GM04504 (cell line): ENCODE data around the gene CHSY3.
A peak's percentile ranks its signal among the peaks of the same experiment; 100 is the strongest.

Source experiments
- DNase-seq: peaks from one replicate; pipeline ENCODE4 v3.0.0-alpha.2; 2012; ENCODE audit warnings: low read depth

The CHSY3 gene

DNA sequence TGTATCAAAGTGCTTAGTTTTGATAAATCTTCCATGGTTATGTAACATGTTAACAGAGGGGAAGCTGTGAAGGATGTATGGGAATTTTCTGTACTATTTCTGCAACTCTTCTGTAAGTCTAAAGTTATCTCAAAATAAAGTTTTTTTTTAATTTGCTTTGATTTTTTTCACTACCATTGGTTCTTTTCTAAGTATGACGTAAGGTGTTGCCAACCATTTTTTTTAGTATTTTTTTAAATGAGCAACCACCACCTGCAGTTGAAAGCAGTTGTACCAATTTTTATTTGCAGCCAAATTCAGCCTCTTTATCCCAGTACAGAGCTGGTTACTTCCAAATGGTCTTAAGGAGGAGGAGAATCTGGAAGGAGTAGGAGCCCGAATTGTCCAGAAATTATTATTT, 192.2 kb downstream of the CHSY3 start:
- DNase-seq: no peak

DNA sequence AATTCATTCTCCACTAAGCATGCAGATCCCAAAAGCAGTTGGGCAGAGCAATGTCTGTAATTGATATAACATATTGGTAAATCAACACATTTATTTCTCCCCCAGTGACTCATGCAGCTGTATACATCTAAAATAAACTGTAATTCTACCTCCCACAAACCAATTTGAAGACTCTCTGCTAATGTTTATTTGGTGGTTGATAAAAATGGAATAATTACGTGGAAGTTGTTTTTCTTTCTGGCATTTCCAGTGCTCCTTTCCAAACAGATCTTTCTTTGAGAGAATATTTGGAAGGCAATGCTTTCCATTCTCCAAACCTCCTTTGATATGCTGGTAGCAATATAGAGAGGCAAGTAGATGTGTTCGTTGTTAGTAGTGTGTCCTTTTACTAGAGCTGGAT, 194.7 kb downstream of the CHSY3 start:
- DNase-seq: no peak

DNA sequence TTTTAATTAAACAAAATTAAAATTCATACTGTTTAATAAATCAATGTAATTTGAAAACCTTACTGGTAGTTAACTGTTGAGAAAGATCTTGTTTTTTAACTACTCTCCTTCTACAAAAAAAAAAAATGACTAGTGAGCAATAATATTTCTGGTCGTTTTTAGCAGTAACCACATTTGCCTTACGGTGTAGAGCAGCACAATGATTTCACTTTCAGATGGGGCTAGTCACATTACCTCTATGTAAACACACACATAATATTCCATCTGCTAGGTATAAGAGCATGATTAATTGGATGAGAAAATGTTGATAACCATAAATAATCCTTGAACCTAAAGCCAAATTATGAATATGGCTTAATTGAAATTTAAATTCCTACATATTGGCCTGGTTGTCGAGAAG, 198.1 kb downstream of the CHSY3 start:
- DNase-seq: no peak

DNA sequence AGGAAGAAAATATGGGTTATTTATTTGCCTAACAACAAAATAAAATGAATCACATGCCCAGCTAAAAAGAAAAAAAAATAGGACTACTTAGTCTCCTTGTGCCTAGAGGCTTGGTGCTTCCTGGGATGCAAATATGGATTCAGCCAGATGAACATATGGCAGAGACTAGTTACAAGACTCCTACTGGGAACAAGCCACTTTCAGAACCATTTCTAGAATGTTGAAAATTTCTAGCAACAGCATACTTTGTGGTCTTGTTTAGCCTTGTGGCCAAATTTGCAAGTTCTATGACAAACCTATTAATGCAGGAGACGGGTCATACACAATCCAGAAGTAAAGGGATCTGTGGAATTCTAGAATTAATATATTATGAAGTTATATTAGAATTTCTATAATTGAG, 198.7 kb downstream of the CHSY3 start:
- DNase-seq: no peak

DNA sequence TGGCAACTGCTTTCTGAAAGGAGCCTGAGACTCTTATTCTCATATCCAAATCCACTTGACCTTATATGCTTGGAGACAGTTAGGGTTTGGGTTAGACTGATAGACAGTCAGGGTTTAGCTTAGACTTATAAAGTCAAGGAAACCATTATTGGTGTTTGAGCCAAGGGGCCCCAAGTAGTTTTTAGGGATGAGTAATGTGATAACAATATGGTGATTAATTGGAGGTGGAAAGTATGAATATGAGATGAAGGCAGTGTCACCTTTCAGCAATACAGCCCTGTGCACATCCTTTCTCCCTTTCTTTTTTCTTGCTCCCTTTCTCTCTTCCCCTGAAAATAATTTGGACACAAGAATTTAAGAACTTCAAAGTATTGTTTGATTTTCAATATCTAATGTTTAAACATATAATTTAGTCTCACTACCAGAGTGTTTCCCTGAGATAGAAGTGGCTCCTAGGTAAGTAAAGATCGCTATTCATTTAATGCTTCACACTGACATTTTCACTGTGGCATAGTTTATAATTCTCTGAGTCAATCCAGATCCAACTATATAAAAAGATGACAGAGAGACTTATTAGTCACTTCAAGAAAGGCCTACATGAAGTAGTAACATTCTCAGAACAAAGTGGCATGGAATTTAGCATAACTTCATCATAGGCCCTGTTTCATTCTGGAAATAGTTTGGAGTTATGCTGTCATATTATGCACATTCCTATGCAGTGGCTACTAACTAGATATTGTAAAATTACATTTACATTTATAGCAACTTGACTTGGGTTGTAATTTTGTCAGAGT, 200.8 kb downstream of the CHSY3 start:
- peak; percentile 13 for DNase-seq

DNA sequence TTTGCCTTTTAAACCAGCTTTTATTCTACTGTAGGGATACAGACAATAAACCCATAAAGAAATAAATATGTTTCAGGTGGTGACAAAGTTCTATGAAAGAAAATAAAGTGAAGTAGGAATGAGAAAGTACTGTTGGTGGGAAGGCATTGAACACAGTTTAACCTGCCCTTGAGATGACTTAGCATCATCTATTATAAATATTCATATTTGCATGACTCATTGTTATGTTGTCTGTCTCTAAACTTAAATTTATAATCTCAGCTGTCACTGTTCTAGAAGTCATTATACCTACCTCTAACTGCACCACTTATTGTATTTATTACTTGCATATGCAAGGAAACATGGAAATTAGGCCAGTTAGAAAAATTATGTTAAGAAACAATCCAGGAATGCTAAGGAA, 202.2 kb downstream of the CHSY3 start:
- no peak for DNase-seq

DNA sequence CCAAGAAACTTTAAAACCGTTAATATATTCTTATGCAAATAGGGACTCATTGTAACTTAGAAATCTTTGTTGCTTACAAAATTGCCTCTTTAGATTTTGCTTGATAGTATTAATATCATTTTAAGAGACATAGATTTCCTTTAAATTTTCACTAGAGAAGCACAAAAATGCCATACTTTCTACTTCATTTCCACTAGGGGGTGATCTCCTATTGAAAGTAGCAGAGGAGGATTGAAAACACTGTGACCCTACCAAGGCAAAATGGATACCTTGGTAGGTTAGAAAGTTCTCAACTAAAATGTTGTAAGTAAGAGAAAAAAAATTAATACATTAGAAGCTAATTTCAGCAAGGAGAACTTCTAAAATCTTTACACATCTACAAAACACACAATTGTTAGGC, 204.9 kb downstream of the CHSY3 start:
- no peak for DNase-seq

DNA sequence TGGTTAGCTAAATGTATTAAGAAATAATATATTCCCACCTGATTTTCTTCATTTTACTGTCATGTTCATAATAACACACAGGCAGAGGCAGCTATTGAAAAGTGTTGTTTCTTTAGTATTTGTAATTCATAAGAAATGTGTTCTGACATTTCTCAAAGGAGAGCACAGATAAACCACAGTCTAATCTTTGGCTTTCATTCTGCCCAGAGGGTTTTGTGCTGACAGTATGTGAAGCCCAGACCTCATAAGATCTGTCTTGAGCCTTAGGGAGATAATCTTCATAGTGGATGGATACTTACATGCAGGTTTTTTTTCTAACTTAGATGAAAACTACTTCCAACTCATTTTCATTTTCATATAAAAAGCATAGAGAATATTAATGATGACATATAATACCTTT, 206.1 kb downstream of the CHSY3 start:
- DNase-seq: no peak

DNA sequence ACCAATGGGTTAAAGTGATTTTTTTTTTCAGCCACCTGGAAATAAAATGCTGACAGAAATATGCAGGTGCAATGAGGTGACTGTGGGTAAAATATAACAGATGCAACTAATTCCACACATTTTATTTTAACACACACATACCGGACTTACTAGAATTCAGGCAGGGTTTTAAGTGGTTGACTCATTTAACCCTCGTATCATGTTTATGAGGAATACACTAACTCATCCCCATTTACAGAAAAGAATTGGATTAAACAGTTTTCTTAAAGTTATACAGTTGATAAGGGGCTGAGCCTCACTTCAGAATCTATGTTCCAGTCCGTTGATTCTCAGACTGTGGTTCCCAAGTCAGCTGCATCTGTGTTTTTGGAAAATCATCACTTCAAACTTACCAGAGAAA, 207.5 kb downstream of the CHSY3 start:
- no peak for DNase-seq

DNA sequence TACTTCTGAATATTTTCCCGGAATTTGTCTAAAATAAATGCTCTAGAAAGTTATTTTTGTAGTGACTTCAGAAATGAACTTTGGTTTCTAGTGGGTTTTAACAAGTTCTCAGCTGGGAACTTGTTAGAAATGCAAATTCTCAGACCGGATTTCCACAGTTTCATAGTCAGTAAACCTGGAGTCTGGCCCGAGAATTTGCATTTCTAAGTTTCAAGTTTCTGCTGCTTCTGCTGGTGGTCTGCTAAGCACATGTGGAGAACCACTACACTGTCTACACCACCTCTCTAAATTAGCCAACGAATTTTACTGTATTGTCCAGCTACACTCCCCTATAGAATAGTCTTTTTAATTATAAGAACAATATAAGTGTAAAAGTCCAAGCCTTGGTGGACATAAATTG, 208.0 kb downstream of the CHSY3 start:
- DNase-seq: no peak

DNA sequence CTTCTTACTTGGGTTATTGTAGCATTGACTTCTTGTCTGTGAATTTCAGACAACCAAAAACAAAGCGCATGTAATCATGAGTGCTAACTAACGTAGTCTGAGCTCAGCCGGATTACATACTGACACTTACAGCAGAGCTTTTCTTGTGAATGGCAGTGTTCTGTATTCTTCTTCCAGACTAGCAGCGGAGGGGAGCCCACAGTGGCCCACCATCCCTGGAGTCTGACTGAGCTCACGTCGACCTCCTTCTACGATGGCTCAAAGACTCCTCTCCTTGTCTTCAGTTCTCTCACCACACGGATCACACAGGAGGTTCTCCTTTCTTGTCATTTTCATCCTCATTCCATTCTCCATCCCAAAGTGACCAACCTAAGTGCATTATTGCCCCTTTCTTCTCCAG, 211.4 kb downstream of the CHSY3 start:
- DNase-seq: no peak

DNA sequence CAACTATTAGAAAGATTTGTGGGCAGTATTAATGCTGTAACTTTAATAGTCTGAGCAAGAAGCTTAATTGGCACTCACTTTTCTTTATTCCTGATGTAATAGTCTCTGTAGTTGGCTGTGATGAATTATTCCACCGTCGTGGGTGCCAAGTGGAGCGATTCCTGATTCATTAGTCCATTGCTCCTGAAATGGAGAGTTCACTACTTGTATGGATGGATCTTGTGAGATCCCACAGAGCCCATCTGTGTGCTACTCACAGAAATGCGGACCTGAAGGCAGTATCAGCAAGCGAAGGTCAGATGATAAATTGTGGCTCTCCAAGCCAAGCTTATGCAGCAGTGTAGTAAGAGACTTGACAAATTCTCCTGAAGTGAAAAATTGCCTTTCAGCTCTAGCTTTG, 212.2 kb downstream of the CHSY3 start:
- DNase-seq: no peak

DNA sequence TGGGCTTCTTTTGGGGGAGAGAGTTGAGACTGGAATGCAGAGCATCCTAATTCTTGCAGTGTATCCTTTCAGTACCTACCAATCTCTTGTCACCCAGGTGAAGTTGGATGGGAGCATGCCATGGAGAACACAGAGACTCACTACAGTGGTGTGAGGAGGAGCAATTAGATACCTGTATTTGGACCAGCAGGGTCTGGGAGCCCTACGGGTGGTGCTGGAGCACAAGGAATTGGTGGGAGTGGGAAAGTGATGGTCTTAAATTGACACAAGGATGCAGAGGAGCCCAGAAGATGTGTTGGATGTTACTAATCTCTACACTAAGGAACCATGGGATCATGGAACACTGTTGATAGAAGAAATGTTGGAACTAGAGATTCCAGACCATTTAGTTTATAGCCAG, 212.7 kb downstream of the CHSY3 start:
- DNase-seq: no peak

DNA sequence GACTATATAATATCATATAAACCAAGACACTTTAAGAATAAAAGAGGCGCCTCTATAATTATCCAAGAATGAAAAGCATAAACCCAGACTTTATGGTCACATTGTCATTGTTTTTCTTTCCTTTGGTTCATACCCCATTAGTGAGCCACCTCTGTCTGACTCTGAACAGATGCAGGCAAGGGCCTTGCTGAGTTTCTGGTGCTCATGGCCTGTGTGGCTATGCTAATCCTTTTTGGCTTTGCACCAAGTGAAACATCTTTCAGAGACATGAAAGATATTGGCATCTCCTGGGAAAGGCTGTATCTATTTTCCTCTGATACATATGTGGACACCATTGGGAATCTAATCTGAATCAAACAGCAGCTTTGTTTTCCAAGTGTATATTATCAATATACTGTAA, 222.5 kb downstream of the CHSY3 start:
- no peak for DNase-seq

DNA sequence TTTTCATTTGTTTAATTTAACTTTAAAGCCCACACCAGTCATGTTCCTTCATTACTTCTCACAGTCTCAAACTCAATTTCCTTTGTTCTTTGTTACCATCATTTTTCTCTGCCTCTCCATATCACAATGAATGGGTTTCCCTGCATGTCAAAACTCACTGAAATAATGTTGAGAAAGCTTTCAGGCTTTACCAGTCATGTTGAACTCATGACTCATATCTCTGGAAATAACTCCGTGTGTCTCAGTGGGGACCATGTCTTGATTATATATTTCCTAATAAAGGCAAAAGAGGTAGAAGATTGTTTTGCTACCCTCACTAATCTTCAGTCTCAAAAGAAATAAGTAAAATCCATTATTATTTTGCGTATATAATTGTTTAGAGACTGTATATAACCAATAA, 231.2 kb downstream of the CHSY3 start:
- DNase-seq: peak; percentile 30

DNA sequence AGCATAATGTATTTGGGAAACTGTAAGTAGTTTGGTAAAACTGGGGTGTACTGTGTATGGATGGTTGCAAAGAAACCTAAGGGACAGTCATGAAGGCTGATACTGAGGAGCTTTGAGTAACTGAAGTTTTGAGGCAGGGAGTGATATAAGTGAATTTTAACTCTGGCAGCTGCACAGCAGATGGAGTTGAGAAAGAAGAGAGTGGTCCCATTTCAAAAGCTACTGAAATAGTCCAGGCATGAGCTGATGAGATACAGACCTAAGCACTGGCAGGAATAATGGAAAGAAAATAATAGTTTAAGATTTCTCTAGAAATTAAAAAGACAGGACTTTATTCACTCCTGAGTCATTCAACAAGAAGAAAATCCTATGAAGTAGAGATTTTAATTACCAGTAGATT, 232.0 kb downstream of the CHSY3 start:
- DNase-seq: no peak

DNA sequence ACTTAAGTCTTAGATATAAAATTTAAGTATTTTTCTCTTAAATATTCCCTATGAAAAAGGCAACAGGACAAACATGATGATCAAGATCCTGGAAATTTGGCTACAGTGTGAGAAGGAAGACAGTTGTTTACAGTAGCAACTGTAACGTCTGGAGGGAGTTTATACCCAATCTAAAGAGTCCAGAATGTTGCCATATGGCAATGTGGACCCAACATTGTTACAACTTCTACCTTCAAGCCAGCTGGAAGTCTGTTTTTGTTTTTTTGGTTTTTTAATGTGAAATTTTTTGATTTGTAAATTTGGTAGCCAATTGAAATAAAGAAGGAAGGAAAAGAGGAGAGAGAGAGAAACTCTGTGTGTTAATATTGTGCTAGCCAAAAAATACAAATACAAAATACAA, 233.4 kb downstream of the CHSY3 start:
- DNase-seq: no peak

DNA sequence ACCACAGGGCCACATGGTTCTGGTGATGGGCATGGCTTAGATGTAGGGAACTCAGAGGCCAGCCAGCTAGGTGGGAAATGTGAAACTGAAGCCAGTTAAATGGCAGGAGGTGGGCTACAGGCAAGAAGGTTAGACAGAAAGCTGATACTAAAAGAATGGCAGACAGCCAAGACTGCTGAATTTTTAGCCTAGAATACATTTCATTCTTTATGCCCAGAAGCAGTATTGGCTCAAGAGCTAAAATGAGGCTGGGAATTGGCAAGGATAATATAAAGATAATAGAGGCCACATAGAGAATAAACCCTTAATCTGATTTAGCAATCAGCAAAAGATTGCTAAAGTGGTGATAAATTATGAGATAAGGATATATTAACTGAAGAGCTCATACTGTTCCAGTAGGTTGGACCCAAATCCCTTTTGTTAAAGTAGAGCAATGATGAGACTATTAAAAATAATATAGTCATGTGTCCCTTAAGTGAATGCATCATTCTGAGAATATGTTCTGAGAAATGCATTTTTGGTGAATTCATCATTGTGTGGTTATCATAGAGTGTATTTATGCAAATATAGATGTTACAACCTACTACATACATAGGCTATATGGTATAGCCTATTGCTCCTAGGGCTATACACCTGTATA, 234.3 kb downstream of the CHSY3 start:
- no peak for DNase-seq

DNA sequence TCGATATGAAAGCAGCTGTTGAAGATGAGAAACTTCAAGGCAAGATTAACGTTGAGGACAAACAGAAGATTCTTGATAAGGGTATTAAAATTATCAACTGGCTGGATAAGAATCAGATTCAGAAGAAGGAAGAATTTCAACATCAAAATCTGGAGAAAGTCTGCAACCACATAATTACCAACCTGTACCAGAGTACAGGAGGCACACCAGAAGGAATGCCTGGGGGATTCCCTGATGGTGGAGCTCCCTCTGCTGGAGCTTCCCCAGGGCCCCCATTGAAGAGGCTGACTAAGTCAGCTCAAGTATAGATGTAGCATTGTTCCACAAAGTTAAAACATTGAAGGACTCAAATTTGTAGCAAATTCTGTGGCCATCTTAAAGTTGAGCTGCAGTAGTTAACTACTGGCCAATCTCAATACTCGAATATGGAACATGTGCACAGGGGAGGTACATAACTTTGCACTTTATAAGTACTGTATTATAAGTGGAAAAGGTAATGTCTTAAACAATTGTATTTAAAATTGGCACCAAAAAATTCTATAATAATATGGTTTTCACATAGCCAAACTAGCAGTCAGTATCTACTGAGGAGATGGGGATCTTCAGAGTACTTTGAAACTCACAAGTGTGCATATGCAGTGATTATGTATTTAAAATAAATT, 237.5 kb downstream of the CHSY3 start:
- peak; percentile 21 for DNase-seq

DNA sequence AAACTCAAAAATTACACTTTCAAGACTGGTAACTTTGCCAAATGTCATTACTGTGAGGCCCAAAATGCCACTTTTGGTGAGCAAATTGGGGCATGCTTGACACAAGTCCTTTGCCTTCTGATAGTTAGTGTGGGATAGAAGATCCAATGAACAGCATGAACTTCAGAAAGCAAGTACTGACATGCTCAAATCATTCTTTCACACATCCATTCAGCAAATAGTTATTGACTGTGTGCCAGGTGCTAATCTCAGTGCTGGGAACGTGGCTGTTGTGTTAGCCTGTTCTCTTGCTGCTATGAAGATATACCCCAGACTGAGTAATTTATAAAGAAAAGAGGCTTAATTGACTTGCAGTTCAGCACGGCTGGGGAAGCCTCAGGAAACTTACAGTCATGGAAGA, 247.0 kb downstream of the CHSY3 start:
- DNase-seq: no peak

DNA sequence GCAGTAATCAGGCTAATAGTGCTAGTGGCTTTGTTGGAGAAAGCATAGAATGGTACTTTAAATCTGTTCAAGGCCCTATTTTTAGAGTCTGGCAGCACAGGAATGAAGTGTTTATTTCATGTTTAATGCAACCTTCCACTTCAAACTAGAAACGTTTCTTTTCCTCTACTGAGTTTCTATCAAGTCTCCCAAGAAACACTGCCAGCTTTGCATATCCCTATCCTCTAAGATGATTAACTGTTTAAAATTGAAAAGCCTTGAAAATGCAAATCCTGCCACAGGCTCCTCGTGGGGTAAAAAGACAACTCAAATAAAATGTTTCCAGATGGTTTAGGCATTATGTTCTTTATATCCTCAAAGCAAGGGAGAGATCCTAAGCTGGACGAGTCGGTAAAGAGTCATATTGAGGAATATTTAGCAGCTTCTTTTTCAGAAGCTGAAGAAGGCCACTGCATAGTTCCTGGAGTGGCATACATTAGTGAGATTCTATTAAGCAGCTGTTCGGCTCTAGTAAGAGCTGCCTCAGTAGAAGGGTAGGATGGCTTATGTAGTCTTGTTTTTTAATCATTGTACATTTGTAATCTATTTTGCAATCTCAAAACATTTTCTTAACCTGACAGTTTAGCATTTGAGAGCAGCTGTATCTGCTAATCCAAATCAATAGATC, 251.2 kb downstream of the CHSY3 start:
- peak; percentile 12 for DNase-seq

DNA sequence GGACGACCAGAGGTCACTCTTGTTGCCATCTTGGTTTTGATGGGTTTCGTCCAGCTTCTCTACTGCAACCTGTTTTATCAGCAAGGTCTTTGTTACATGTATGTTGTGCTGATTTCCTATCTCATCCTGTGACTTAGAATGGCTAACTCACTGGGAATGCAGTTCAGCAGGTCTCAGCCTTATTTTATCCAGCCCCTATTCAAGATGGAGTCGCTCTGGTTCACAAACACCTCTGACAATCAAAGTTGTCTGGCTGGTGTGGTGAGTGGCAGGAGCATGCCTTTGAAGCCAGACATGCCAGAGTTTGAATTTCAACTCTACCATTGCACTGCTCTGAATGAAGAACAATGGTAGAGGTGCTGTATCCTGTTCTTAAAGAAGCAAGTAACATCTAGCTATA, 253.8 kb downstream of the CHSY3 start:
- no peak for DNase-seq

DNA sequence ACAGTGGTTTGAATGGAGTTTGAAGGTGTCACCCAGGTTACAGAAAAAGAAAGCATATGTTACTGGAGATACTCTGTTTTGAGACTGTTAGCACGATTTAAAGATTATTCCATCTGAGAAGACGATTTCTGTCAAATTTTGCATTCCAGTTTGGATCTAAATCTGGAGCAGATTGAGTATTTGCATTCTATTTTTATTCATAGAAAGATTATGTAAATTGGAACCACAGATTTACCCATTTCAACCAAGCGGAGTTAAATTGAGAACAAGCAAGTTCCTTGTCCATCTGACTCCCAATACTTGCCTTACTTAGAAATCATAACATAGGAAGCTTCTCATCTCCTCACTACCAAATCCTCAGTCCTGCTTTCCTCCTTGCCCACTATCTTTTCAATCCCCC, 255.7 kb downstream of the CHSY3 start:
- no peak for DNase-seq
